Measurements from ENCODE around the gene ADAMTS2. TPM values are rescaled to one million over a fixed set of nuclear protein-coding genes. Genes with fewer than 3 reads are reported as not detected.

The ADAMTS2 gene
- total RNA-seq, 1 experiment from 2014 or later = 3.9 TPM

GRCh38 chr5:179316111-179316551 is 29.1 kb downstream of the ADAMTS2 start:
- Histone ChIP-seq H3K4me3 (replicated peaks in 1 of 2; ENCODE audit: low read depth in 1 of 2, low read length in 2 of 2) (no peak overlapping the region), H3K27me3 (ENCODE audit: insufficient read depth, low read length) (no peaks in the 10 kb centered on the region), H3K4me1 (ENCODE audit: control insufficient read depth in 1 of 2, insufficient read depth in 2 of 2, low read length in 2 of 2) (no peaks in the 10 kb centered on the region), H3K9me2 (ENCODE audit: insufficient read depth) (no peaks in the 10 kb centered on the region), H2AFZ (ENCODE audit: low read depth, low read length, poor library complexity, severe bottlenecking) (no peak overlapping the region), H4K20me1 (ENCODE audit: insufficient read depth) (no peaks in the 10 kb centered on the region), H3K9me3 (ENCODE audit: control insufficient read depth in 1 of 2, insufficient read depth in 1 of 2, low read depth in 1 of 2, low read length in 2 of 2) (no peaks in the 10 kb centered on the region), H3K27ac (ENCODE audit: low read depth, low read length) (no peak overlapping the region), H3K79me2 (ENCODE audit: insufficient read depth, low read length) (no peaks in the 10 kb centered on the region), H3K9ac (ENCODE audit: low read length) (no peak overlapping the region), H3K4me2 (ENCODE audit: low read length) (no peak overlapping the region), H3K36me3 (ENCODE audit: control insufficient read depth in 1 of 2, insufficient read depth in 2 of 2, low read length in 2 of 2) (no peaks in the 10 kb centered on the region)
- POLR2A ChIA-PET = no interaction called here
- CTCF ChIA-PET = no interaction called here
- no peak for TF ChIP-seq CBX3 (IDR thresholded peaks at IDR 0.05; ENCODE audit: low read depth)
- no peak for TF ChIP-seq RAD21 (IDR thresholded peaks at IDR 0.05; ENCODE audit: low read depth)
- TF ChIP-seq FOSL1 (IDR thresholded peaks at IDR 0.05; ENCODE audit: low read depth) = no peak
- TF ChIP-seq REST (IDR thresholded peaks at IDR 0.05; ENCODE audit: low read depth) = no peak
- no peak for TF ChIP-seq SRF (IDR thresholded peaks at IDR 0.05; ENCODE audit: low read depth)
- no peak for TF ChIP-seq EZH2phosphoT487 (IDR thresholded peaks at IDR 0.05; ENCODE audit: borderline replicate concordance)
- TF ChIP-seq POLR2A (IDR thresholded peaks at IDR 0.05; ENCODE audit: borderline replicate concordance, extremely low read depth, insufficient read depth, insufficient read length) = no peak
- TF ChIP-seq CTCF (IDR thresholded peaks at IDR 0.05 in 2 of 3, conservative IDR thresholded peaks at IDR 0.05 in 1 of 3; ENCODE audit: borderline replicate concordance in 1 of 3, insufficient read depth in 1 of 3, low read depth in 2 of 3, low read length in 2 of 3) = no peak
- TF ChIP-seq EZH2 (IDR thresholded peaks at IDR 0.05) = no peak
- TF ChIP-seq EGR1 (IDR thresholded peaks at IDR 0.05; ENCODE audit: low read depth) = no peak
- no peak for TF ChIP-seq SIN3A (IDR thresholded peaks at IDR 0.05; ENCODE audit: low read depth)
- TF ChIP-seq POLR2AphosphoS5 (IDR thresholded peaks at IDR 0.05; ENCODE audit: low read depth, low read length) = no peak
- no peak for TF ChIP-seq TCF7L2 (IDR thresholded peaks at IDR 0.05; ENCODE audit: borderline replicate concordance, extremely low read depth, insufficient read depth, insufficient read length)
- TF ChIP-seq ZBTB33 (IDR thresholded peaks at IDR 0.05; ENCODE audit: extremely low read depth, insufficient replicate concordance, low read length) = no peak
- no peak for TF ChIP-seq ZNF274 (IDR thresholded peaks at IDR 0.05; ENCODE audit: low read depth, low read length)
- TF ChIP-seq ELF1 (IDR thresholded peaks at IDR 0.05; ENCODE audit: borderline replicate concordance, low read depth) = no peak
- no peak for TF ChIP-seq JUND (IDR thresholded peaks at IDR 0.05)
- no peak for TF ChIP-seq CEBPB (IDR thresholded peaks at IDR 0.05; ENCODE audit: low read depth)
- no peak for TF ChIP-seq ZFX (IDR thresholded peaks at IDR 0.05)
- RAD21 ChIA-PET (ENCODE audit: low non-redundant PET in 1 of 2, low total read pairs in 2 of 2, uncharacterized antibody in 2 of 2, unreplicated experiment in 2 of 2) = no interaction called here
- no TSS peak for BruUV-seq (replicated peaks)
- no peak for DNase-seq (ENCODE audit: low read depth, low spot score)
- ATAC-seq = no peak
- intact Hi-C loops (cut with micrococcal nuclease) = no loop called here

Measured in HCT116 (cell line).